Activated B cell treated with CpG ODN at 0.5 μM for 24 hours (primary cell): ENCODE results near the gene FITM1. TPM values are rescaled to one million over a fixed set of nuclear protein-coding genes. Genes with fewer than 3 reads are reported as not detected.

Experiments used
- ATAC-seq: fragments of 200-7000 bp; cut with Tn5 transposase; one replicate; pipeline ENCODE4 v1.10.0; 2021; ENCODE audit warnings: low read depth, mild to moderate bottlenecking, moderate library complexity
- CTCF ChIA-PET: fragments of 350-600 bp; sonication (Branson Sonifier 250); formaldehyde crosslinking; loops from one replicate; lab custom pipeline; 2021; ENCODE audit warnings: antibody characterized with exemption; lab: Charles Lee
- POLR2A ChIA-PET: fragments of 350-600 bp; sonication (Branson Sonifier 250); formaldehyde crosslinking; loops from one replicate; lab custom pipeline; 2021; ENCODE audit warnings: antibody characterized with exemption; lab: Charles Lee
- DNase-seq: peaks from one replicate; pipeline ENCODE4 v3.0.0; 2022
- H3K27ac Mint-ChIP-seq: one replicate; pipeline ENCODE4 v1.8.0; 2020; ENCODE audit warnings: mixed read lengths
- H3K27me3 Mint-ChIP-seq: one replicate; pipeline ENCODE4 v1.8.0; 2021; ENCODE audit warnings: mixed read lengths
- H3K36me3 Mint-ChIP-seq: one replicate; pipeline ENCODE4 v1.8.0; 2021; ENCODE audit warnings: low read depth, mixed read lengths
- H3K4me1 Mint-ChIP-seq: one replicate; pipeline ENCODE4 v1.8.0; 2021; ENCODE audit warnings: mixed read lengths
- H3K4me3 Mint-ChIP-seq: one replicate; pipeline ENCODE4 v1.8.0; 2020; ENCODE audit warnings: mild to moderate bottlenecking, mixed read lengths
- H3K9me3 Mint-ChIP-seq: one replicate; pipeline ENCODE4 v1.8.0; 2020; ENCODE audit warnings: mixed read lengths
- CTCF ChIP-seq: fragments of 200-600 bp; IDR thresholded peaks from one replicate; pipeline ENCODE4 v1.8.0; 2022; ENCODE audit warnings: antibody characterized with exemption, mild to moderate bottlenecking
- intact Hi-C: fragments of 100-400 bp; cut with micrococcal nuclease; formaldehyde crosslinking; loops from one replicate; pipeline ENCODE4 v1.15.1; 2024
- total RNA-seq: library from RNA; stranded (reverse); gene quantifications from 2 replicates; pipeline ENCODE4 v1.2.3, GENCODE V29; 2022

The FITM1 gene
- total RNA-seq, 1 donor from 2014 or later = 2.3 TPM

GRCh38 chr14:24137529-24138395, 7.3 kb downstream of the FITM1 start:
- POLR2A ChIA-PET = interaction anchor here (0.6 to 9.4 kb wide), 9 partner anchors 9 to 133 kb away, joined by 3 to 239 read pairs (median 11); partner anchors contain the start of genes CHMP4A, DCAF11, IPO4 and IRF9
- DNase-seq = no peak
- ATAC-seq = no peak
- peak overlapping the region; percentile 90 for H3K27ac Mint-ChIP-seq
- CTCF ChIA-PET = interaction anchor here (0.6 to 2.7 kb wide), 7 partner anchors 8 to 155 kb away, joined by 3 to 13 read pairs (median 3); partner anchors contain the start of genes IRF9, PSME2 and RNF31
- H3K4me3 Mint-ChIP-seq = peak overlapping the region; percentile 35
- intact Hi-C loops = no loop called here
- H3K36me3 Mint-ChIP-seq = peaks cover 46% of the 10 kb centered on the region
- peaks cover 59% of the 10 kb centered on the region for H3K4me1 Mint-ChIP-seq
- TF ChIP-seq CTCF = no peak
- no peaks in the 10 kb centered on the region for H3K9me3 Mint-ChIP-seq
- no peaks in the 10 kb centered on the region for H3K27me3 Mint-ChIP-seq

DNA sequence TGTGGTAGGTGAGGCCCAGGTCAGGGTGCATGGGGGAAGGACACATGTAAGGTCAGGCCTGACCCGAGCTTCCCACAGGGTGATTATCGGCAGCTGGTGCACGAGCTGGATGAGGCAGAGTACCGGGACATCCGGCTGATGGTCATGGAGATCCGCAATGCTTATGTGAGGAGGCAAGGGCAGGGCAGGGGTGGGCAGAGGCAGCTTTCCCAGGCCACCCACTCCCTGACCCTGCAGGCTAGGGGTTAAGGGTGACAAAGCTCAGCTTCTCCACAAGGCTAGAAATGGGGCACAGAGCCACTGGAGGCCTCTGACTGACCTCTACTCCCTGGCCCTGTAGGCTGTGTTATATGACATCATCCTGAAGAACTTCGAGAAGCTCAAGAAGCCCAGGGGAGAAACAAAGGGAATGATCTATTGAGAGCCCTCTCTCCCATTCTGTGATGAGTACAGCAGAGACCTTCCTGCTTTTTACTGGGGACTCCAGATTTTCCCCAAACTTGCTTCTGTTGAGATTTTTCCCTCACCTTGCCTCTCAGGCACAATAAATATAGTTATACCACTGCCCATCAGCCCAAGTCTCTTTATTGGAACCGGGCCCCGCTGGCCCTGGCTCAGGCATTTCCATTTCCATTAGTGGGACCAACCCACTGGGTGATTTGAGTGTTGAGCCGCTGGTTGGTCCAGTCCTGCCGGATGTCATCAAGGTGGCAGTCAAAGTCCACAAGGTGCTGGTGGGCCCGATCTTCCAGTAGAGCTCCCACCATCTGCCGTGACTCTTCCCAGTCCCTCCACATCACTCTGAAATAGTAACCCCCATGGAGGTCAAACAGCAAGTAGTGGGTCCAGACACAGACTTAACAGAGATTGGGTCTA, 8.2 kb downstream of the FITM1 start:
- ChIA-PET POLR2A (interaction anchor here (0.9 to 9.4 kb wide), 5 partner anchors 9 to 45 kb away, joined by 3 to 239 read pairs (median 44); partner anchors contain the start of genes DCAF11, IRF9, NRL and PCK2), CTCF (interaction anchor here (0.7 to 3.1 kb wide), 5 partner anchors 23 to 154 kb away, joined by 3 to 13 read pairs (median 3); partner anchors contain the start of gene IRF9)
- TF ChIP-seq CTCF = no peak
- Mint-ChIP-seq H3K27me3 (no peaks in the 10 kb centered on the region), H3K9me3 (no peaks in the 10 kb centered on the region), H3K36me3 (peaks cover 55% of the 10 kb centered on the region), H3K27ac (peak overlapping the region; percentile 56), H3K4me3 (peak overlapping the region; percentile 28), H3K4me1 (peaks cover 65% of the 10 kb centered on the region)
- intact Hi-C loops = no loop called here
- ATAC-seq = no peak
- DNase-seq = no peak

DNA sequence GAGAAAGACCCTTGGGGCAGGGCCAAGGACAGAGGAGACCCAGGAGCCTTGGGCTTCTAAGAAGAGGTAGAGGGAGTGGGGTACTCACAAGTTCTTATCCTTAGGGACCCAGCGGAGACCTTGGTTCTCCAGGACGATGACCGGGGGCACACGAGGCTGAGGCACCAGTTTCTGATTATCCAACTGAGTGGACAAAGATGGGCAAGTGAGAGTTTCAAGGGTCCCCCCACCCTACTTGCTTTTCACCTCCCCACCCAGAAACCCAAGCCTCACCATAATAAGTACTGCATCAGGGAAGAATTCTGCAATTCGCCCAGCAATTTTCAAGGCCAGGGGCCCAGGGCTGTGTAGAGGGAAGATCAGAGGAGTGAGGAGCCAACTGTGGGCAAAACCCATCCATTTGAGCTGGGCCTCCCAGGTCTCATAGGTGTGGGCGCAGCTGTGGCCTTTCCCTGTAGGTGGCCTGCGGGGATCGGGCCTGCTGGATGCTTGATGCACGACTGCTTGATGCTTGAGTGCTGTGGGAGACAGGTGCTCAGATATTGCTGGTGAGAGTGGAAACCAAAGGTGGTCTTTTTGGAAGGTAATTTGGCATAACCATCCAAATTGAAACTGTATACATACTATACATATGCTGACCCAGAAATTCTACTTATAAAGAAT, 8.9 kb downstream of the FITM1 start:
- ChIA-PET CTCF (interaction anchor here (3.1 kb wide), 1 partner anchor 31 kb away, joined by 13 read pairs; no protein-coding TSS in a partner anchor), POLR2A (interaction anchor here (0.9 to 9.4 kb wide), 4 partner anchors 8 to 49 kb away, joined by 3 to 239 read pairs (median 54); partner anchors contain the start of genes DCAF11, IPO4, NRL and PSME2)
- intact Hi-C loops = no loop called here
- Mint-ChIP-seq H3K27ac (no peak overlapping the region), H3K9me3 (no peaks in the 10 kb centered on the region), H3K27me3 (no peaks in the 10 kb centered on the region), H3K36me3 (peaks cover 63% of the 10 kb centered on the region), H3K4me3 (peak overlapping the region; percentile 52), H3K4me1 (peaks cover 68% of the 10 kb centered on the region)
- no peak for ATAC-seq
- DNase-seq = no peak
- no peak for TF ChIP-seq CTCF

- no peaks in the 10 kb centered on the region for H3K27me3 Mint-ChIP-seq
- ATAC-seq (peak; percentile 90), DNase-seq (peak; percentile 92)
- TF ChIP-seq CTCF = no peak
- intact Hi-C loops = loop anchor here (1.0 kb wide), 7 partner anchors 20 to 158 kb away; partner anchors contain the start of genes CHMP4A, DCAF11, DHRS1 and IPO4
- peak within 1 kb of the TSS; percentile 87 for H3K27ac Mint-ChIP-seq
- peak within 1 kb of the TSS; percentile 83 for H3K4me3 Mint-ChIP-seq
- CTCF ChIA-PET = interaction anchor here (1.0 to 3.1 kb wide), 3 partner anchors 19 to 32 kb away, joined by 10 to 13 read pairs (median 12); partner anchors contain the start of genes DCAF11, IRF9 and NRL
- POLR2A ChIA-PET = interaction anchor here (0.7 to 9.4 kb wide), 24 partner anchors 9 to 149 kb away, joined by 3 to 239 read pairs (median 6); partner anchors contain the start of genes CHMP4A, DCAF11, IPO4 and IRF9
- peaks cover 74% of the 10 kb centered on the region for H3K36me3 Mint-ChIP-seq
- H3K9me3 Mint-ChIP-seq = no peaks in the 10 kb centered on the region
- H3K4me1 Mint-ChIP-seq = peaks cover 78% of the 10 kb centered on the region
Observed at GRCh38 chr14:24141097-24141880, 10.8 kb downstream of the FITM1 start, which contains the start of gene EMC9. EMC9 (minus strand) TSS chr14:24141591; CDS start chr14:24141304, 287 bp downstream.
